22Rv1 (cell line): ENCODE results near the gene NCK1.

Experiments used
- ZFX ChIP-seq: fragments of 450-650 bp; IDR thresholded peaks from 2 replicates; pipeline ENCODE4 v1.6.1; 2017; ENCODE audit warnings: antibody characterized with exemption, borderline replicate concordance
- TF ChIP-seq, protein P1 (sequence below): fragments of 450-650 bp; IDR thresholded peaks from 2 replicates; pipeline ENCODE4 v1.5.1; 2017; ENCODE audit warnings: mild to moderate bottlenecking

DNA sequence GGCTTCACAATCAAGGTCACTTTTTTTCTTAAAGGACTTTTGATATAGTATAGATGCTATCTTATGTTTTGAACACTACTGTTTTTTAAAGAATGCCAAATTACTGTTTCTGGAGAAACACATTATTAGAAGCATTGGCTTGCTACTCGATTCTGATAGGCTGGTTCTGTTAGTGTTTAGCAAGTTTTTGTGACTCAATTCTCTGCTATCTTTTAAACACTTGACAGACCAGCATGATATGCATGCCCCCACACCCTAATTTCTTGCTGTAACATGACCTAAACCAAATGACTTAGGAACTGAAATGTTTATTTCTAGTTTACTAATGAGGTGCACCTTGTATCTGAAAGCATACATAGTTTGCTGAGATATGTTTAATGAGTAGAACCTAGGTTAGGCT, 90.3 kb downstream of the NCK1 start:
- TF ChIP-seq, protein P1, sequence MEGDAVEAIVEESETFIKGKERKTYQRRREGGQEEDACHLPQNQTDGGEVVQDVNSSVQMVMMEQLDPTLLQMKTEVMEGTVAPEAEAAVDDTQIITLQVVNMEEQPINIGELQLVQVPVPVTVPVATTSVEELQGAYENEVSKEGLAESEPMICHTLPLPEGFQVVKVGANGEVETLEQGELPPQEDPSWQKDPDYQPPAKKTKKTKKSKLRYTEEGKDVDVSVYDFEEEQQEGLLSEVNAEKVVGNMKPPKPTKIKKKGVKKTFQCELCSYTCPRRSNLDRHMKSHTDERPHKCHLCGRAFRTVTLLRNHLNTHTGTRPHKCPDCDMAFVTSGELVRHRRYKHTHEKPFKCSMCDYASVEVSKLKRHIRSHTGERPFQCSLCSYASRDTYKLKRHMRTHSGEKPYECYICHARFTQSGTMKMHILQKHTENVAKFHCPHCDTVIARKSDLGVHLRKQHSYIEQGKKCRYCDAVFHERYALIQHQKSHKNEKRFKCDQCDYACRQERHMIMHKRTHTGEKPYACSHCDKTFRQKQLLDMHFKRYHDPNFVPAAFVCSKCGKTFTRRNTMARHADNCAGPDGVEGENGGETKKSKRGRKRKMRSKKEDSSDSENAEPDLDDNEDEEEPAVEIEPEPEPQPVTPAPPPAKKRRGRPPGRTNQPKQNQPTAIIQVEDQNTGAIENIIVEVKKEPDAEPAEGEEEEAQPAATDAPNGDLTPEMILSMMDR: no peak
- TF ChIP-seq ZFX: no peak
